ENCODE data around the gene SDK1. TPM values are rescaled to one million over a fixed set of nuclear protein-coding genes. Genes with fewer than 3 reads are reported as not detected.

The SDK1 gene
- polyA plus RNA-seq, 2 of the 4 experiments (the other 2 are of a cell fraction): 0.12 to 0.28 TPM

GRCh38 chr7:4237296-4238235, 936.5 kb downstream of the SDK1 start:
- TF ChIP-seq BHLHE40 (IDR thresholded peaks at IDR 0.05; ENCODE audit: low read depth, low read length): no peak
- no peak for TF ChIP-seq USF2 (IDR thresholded peaks at IDR 0.05)
- no peak for TF ChIP-seq RAD21 (conservative IDR thresholded peaks at IDR 0.05 in 1 of 2, IDR thresholded peaks at IDR 0.05 in 1 of 2)
- no peak for TF ChIP-seq RCOR1 (IDR thresholded peaks at IDR 0.05; ENCODE audit: low read depth, low read length)
- TF ChIP-seq HOXB5 (CRISPR knock-in tag; IDR thresholded peaks at IDR 0.05): no peak
- TF ChIP-seq POLR2A (IDR thresholded peaks at IDR 0.05; ENCODE audit: low read length): no peak
- no peak for TF ChIP-seq RFX5 (IDR thresholded peaks at IDR 0.05)
- no peak for TF ChIP-seq HMGXB4 (CRISPR knock-in tag; IDR thresholded peaks at IDR 0.05; ENCODE audit: borderline replicate concordance)
- TF ChIP-seq NR3C1 (IDR thresholded peaks at IDR 0.05): no peak
- no peak for TF ChIP-seq ZNF302 (CRISPR knock-in tag; IDR thresholded peaks at IDR 0.05)
- TF ChIP-seq KDM1A (IDR thresholded peaks at IDR 0.05; ENCODE audit: low read depth): no peak
- TF ChIP-seq CHD2 (IDR thresholded peaks at IDR 0.05; ENCODE audit: low read length, partially characterized antibody): no peak
- no peak for TF ChIP-seq REST (IDR thresholded peaks at IDR 0.05)
- no peak for TF ChIP-seq CHD4 (IDR thresholded peaks at IDR 0.05; ENCODE audit: borderline replicate concordance)
- no peak for TF ChIP-seq KDM5A (IDR thresholded peaks at IDR 0.05)
- ChIA-PET CTCF (no interaction called here), POLR2A (no interaction called here)
- no peaks in the 10 kb centered on the region for H3K9me3 ChIP-seq
- FAIRE-seq (no peak), ATAC-seq (no peak), DNase-seq (ENCODE audit: low read depth in 1 of 2, low spot score in 1 of 2) (no peak)
- 48% methylated on average over 24 of the region's 25 CpGs for WGBS (ENCODE audit: missing lambda C conversion rate)
- H3K4me2 ChIP-seq: no peak overlapping the region
- H3K4me1 ChIP-seq: no peaks in the 10 kb centered on the region
- no peak overlapping the region for H3K4me3 ChIP-seq
- H3K27ac ChIP-seq: no peak overlapping the region

GRCh38 chr7:4238861-4239260, 937.8 kb downstream of the SDK1 start:
- whole genome bisulfite sequencing (ENCODE audit: missing lambda C conversion rate): 31% methylated on average over 5 of the region's 5 CpGs
- TF ChIP-seq MYC (IDR thresholded peaks at IDR 0.05; ENCODE audit: borderline replicate concordance, low read length) (no peak), EHF (CRISPR knock-in tag; IDR thresholded peaks at IDR 0.05) (no peak), RAD21 (conservative IDR thresholded peaks at IDR 0.05 in 1 of 2, IDR thresholded peaks at IDR 0.05 in 1 of 2) (no peak), RCOR1 (IDR thresholded peaks at IDR 0.05; ENCODE audit: low read depth, low read length) (no peak), BHLHE40 (IDR thresholded peaks at IDR 0.05; ENCODE audit: low read depth, low read length) (no peak), MAX (IDR thresholded peaks at IDR 0.05) (no peak), HES2 (IDR thresholded peaks at IDR 0.05) (no peak), ZC3H11A (IDR thresholded peaks at IDR 0.05) (no peak), ATOH8 (CRISPR knock-in tag; IDR thresholded peaks at IDR 0.05; ENCODE audit: low read depth) (no peak), USF2 (IDR thresholded peaks at IDR 0.05) (no peak), JUN (IDR thresholded peaks at IDR 0.05) (no peak), KDM5A (IDR thresholded peaks at IDR 0.05) (no peak), POLR2A (IDR thresholded peaks at IDR 0.05; ENCODE audit: low read length) (no peak), RFX5 (IDR thresholded peaks at IDR 0.05) (no peak), NR3C1 (IDR thresholded peaks at IDR 0.05) (no peak), RNF2 (IDR thresholded peaks at IDR 0.05; ENCODE audit: borderline replicate concordance, low read depth) (no peak), MAFK (IDR thresholded peaks at IDR 0.05; ENCODE audit: partially characterized antibody) (no peak), HMGXB4 (CRISPR knock-in tag; IDR thresholded peaks at IDR 0.05; ENCODE audit: borderline replicate concordance) (no peak)

More at GRCh38 chr7:4238861-4239260, 937.8 kb downstream of the SDK1 start:
- no peak overlapping the region for H3K27ac ChIP-seq
- H3K4me3 ChIP-seq: no peak overlapping the region
- FAIRE-seq (no peak), ATAC-seq (no peak), DNase-seq (ENCODE audit: low read depth in 1 of 2, low spot score in 1 of 2) (no peak)
- ChIA-PET POLR2A (no interaction called here), CTCF (no interaction called here)
- H3K9me3 ChIP-seq: no peaks in the 10 kb centered on the region
- no peak overlapping the region for H3K4me2 ChIP-seq
- H3K4me1 ChIP-seq: no peaks in the 10 kb centered on the region

Data from A549 (cell line).